HepG2 (cell line): Measurements from ENCODE around the gene CCDC34. TPM values are rescaled to one million over a fixed set of nuclear protein-coding genes. Genes with fewer than 3 reads are reported as not detected.

Experiments
- FOSL2 ChIP-seq: sonication (generic); formaldehyde crosslinking; IDR thresholded peaks from 2 replicates; pipeline ENCODE4 v1.4.0; 2020; ENCODE audit warnings: missing genetic modification reagents
- HOMEZ ChIP-seq: IDR thresholded peaks from 2 replicates; pipeline ENCODE4 v1.6.1; 2016; ENCODE audit warnings: low read depth
- MTA1 ChIP-seq: sonication (generic); formaldehyde crosslinking; IDR thresholded peaks from 2 replicates; pipeline ENCODE4 v1.4.0; 2020; ENCODE audit warnings: missing genetic modification reagents, mild to moderate bottlenecking, borderline replicate concordance
- REXO4 ChIP-seq: sonication (generic); formaldehyde crosslinking; IDR thresholded peaks from 2 replicates; pipeline ENCODE4 v1.8.0; 2022; ENCODE audit warnings: missing genetic modification reagents, mild to moderate bottlenecking, borderline replicate concordance
- SAP130 ChIP-seq: IDR thresholded peaks from 2 replicates; pipeline ENCODE4 v1.6.1; 2016; ENCODE audit warnings: low read depth
- SP140L ChIP-seq: sonication (generic); formaldehyde crosslinking; IDR thresholded peaks from 2 replicates; pipeline ENCODE4 v1.4.0; 2020; ENCODE audit warnings: missing genetic modification reagents, borderline replicate concordance
- SRSF1 ChIP-seq: fragments of 200-400 bp; formaldehyde crosslinking; optimal IDR thresholded peaks from 2 replicates; pipeline ENCODE3; 2017; ENCODE audit warnings: mild to moderate bottlenecking, low read depth, low read length, moderate library complexity
- WIZ ChIP-seq: sonication (generic); formaldehyde crosslinking; IDR thresholded peaks from 2 replicates; pipeline ENCODE4 v1.5.1; 2020; ENCODE audit warnings: mild to moderate bottlenecking, missing genetic modification reagents
- ZFX ChIP-seq: sonication (generic); formaldehyde crosslinking; IDR thresholded peaks from 2 replicates; pipeline ENCODE4 v1.4.0; 2020; ENCODE audit warnings: mild to moderate bottlenecking, low read depth, missing genetic modification reagents, moderate library complexity
- ZFY ChIP-seq: sonication (generic); formaldehyde crosslinking; IDR thresholded peaks from 2 replicates; pipeline ENCODE4 v1.4.0; 2020; ENCODE audit warnings: missing genetic modification reagents
- ZNF253 ChIP-seq: sonication (generic); formaldehyde crosslinking; IDR thresholded peaks from 2 replicates; pipeline ENCODE4 v1.8.0; 2022; ENCODE audit warnings: mild to moderate bottlenecking, missing genetic modification reagents, borderline replicate concordance
- ZNF337 ChIP-seq: sonication (generic); formaldehyde crosslinking; IDR thresholded peaks from 2 replicates; pipeline ENCODE4 v1.5.1; 2020; ENCODE audit warnings: missing genetic modification reagents, low read depth, mild to moderate bottlenecking, borderline replicate concordance
- ZNF431 ChIP-seq: sonication (generic); formaldehyde crosslinking; IDR thresholded peaks from 2 replicates; pipeline ENCODE4 v1.9.0; 2022; ENCODE audit warnings: missing genetic modification reagents, low read depth, mild to moderate bottlenecking, borderline replicate concordance
- ZNF597 ChIP-seq: sonication (generic); formaldehyde crosslinking; IDR thresholded peaks from 2 replicates; pipeline ENCODE4 v1.5.0; 2020; ENCODE audit warnings: missing genetic modification reagents
- ZNF660 ChIP-seq: sonication (generic); formaldehyde crosslinking; IDR thresholded peaks from 2 replicates; pipeline ENCODE4 v1.5.1; 2020; ENCODE audit warnings: mild to moderate bottlenecking, low read depth, missing genetic modification reagents, borderline replicate concordance
- ZNF674 ChIP-seq: sonication (generic); formaldehyde crosslinking; IDR thresholded peaks from 2 replicates; pipeline ENCODE4 v1.5.0; 2020; ENCODE audit warnings: low read depth, mild to moderate bottlenecking, missing genetic modification reagents
- ZNF737 ChIP-seq: sonication (generic); formaldehyde crosslinking; IDR thresholded peaks from 2 replicates; pipeline ENCODE4 v1.5.0; 2020; ENCODE audit warnings: missing genetic modification reagents, mild to moderate bottlenecking, borderline replicate concordance
- ZNF879 ChIP-seq: sonication (generic); formaldehyde crosslinking; IDR thresholded peaks from 2 replicates; pipeline ENCODE4 v1.8.1; 2023; ENCODE audit warnings: missing genetic modification reagents
- polyA plus RNA-seq, 8 experiments: library from polyadenylated mRNA; depleted of rRNA in 3 of 8; stranded (reverse) in 7 of 8; unstranded in 1 of 8; fragments of >200 nt; fragmentation: Illumina TruSeq in 4 of 8; extraction: Trizol in 4 of 8; gene quantifications; 2 replicates each; pipeline versions ENCODE4 v1.2.1 to v1.2.3, GENCODE V29; 2011 to 2016; ENCODE audit warnings: low read depth in 4 of 8, missing spikeins in 1 of 8, mixed read lengths in 1 of 8; ENCODE audit not compliant: insufficient read depth in 1 of 8
- total RNA-seq, 5 experiments: library from RNA; depleted of rRNA; stranded (reverse); fragments of >200 nt; fragmentation: Illumina TruSeq; extraction: Trizol; gene quantifications; 2 replicates each; pipeline ENCODE4 v1.2.3, GENCODE V29; 2016; ENCODE audit warnings: low read depth in 1 of 5
- TF ChIP-seq, protein P1 (sequence below): IDR thresholded peaks from 2 replicates; pipeline ENCODE4 v1.6.1; 2016; ENCODE audit warnings: low read depth, borderline replicate concordance
- TF ChIP-seq, protein P2 (sequence below): sonication (generic); formaldehyde crosslinking; conservative IDR thresholded peaks from 2 replicates; pipeline ENCODE4 v1.4.0; 2020; ENCODE audit warnings: mild to moderate bottlenecking, missing genetic modification reagents, moderate library complexity
- TF ChIP-seq, protein P3 (sequence below): sonication (generic); formaldehyde crosslinking; IDR thresholded peaks from 2 replicates; pipeline ENCODE4 v1.4.0; 2020; ENCODE audit warnings: mild to moderate bottlenecking, missing genetic modification reagents

The CCDC34 gene
- total and polyA plus RNA-seq, 2 of the 13 experiments (the other 11 are each of a cell fraction or from before 2014, with no cell fraction given), result 7.6 to 34.3 TPM

- TF ChIP-seq HOMEZ (CRISPR knock-in tag) (no peak), MTA1 (CRISPR knock-in tag) (no peak), ZNF660 (CRISPR knock-in tag) (no peak), ZNF737 (CRISPR knock-in tag) (no peak), ZFX (CRISPR knock-in tag) (peak; percentile 24; the same call in 1 of the 2 replicates), ZNF597 (no peak), ZNF674 (CRISPR knock-in tag) (no peak), ZNF431 (CRISPR knock-in tag) (no peak), ZNF337 (CRISPR knock-in tag) (no peak), FOSL2 (CRISPR knock-in tag) (no peak), ZNF879 (no peak), WIZ (no peak), SRSF1 (no peak), REXO4 (CRISPR knock-in tag) (no peak), ZFY (CRISPR knock-in tag) (no peak), SP140L (CRISPR knock-in tag) (no peak), SAP130 (peak; percentile 12; the same call in 1 of the 2 replicates), ZNF253 (no peak)
- TF ChIP-seq, protein P1, sequence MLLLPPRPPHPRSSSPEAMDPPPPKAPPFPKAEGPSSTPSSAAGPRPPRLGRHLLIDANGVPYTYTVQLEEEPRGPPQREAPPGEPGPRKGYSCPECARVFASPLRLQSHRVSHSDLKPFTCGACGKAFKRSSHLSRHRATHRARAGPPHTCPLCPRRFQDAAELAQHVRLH (CRISPR knock-in tag), result no peak
- TF ChIP-seq, protein P2, sequence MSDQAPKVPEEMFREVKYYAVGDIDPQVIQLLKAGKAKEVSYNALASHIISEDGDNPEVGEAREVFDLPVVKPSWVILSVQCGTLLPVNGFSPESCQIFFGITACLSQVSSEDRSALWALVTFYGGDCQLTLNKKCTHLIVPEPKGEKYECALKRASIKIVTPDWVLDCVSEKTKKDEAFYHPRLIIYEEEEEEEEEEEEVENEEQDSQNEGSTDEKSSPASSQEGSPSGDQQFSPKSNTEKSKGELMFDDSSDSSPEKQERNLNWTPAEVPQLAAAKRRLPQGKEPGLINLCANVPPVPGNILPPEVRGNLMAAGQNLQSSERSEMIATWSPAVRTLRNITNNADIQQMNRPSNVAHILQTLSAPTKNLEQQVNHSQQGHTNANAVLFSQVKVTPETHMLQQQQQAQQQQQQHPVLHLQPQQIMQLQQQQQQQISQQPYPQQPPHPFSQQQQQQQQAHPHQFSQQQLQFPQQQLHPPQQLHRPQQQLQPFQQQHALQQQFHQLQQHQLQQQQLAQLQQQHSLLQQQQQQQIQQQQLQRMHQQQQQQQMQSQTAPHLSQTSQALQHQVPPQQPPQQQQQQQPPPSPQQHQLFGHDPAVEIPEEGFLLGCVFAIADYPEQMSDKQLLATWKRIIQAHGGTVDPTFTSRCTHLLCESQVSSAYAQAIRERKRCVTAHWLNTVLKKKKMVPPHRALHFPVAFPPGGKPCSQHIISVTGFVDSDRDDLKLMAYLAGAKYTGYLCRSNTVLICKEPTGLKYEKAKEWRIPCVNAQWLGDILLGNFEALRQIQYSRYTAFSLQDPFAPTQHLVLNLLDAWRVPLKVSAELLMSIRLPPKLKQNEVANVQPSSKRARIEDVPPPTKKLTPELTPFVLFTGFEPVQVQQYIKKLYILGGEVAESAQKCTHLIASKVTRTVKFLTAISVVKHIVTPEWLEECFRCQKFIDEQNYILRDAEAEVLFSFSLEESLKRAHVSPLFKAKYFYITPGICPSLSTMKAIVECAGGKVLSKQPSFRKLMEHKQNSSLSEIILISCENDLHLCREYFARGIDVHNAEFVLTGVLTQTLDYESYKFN, result peak; percentile 61
- TF ChIP-seq, protein P3, sequence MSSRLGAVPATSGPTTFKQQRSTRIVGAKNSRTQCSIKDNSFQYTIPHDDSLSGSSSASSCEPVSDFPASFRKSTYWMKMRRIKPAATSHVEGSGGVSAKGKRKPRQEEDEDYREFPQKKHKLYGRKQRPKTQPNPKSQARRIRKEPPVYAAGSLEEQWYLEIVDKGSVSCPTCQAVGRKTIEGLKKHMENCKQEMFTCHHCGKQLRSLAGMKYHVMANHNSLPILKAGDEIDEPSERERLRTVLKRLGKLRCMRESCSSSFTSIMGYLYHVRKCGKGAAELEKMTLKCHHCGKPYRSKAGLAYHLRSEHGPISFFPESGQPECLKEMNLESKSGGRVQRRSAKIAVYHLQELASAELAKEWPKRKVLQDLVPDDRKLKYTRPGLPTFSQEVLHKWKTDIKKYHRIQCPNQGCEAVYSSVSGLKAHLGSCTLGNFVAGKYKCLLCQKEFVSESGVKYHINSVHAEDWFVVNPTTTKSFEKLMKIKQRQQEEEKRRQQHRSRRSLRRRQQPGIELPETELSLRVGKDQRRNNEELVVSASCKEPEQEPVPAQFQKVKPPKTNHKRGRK, result no peak
Measured at GRCh38 chr11:27291954-27292636, 70.9 kb downstream of the CCDC34 start (continued).
